Glutamatergic neuron (in vitro differentiated cells): ENCODE results near the gene RNPEPL1. TPM values are rescaled to one million over a fixed set of nuclear protein-coding genes. Genes with fewer than 3 reads are reported as not detected.

Source experiments
- DNase-seq: peaks from one replicate; pipeline ENCODE4 v3.0.0; 2022
- H3K27ac Mint-ChIP-seq: one replicate; pipeline ENCODE4 v1.8.0; 2020; ENCODE audit warnings: mild to moderate bottlenecking, mixed read lengths, inconsistent platforms; ENCODE audit not compliant: unreplicated experiment
- H3K27me3 Mint-ChIP-seq: one replicate; pipeline ENCODE4 v1.8.0; 2020; ENCODE audit warnings: mild to moderate bottlenecking, moderate library complexity, mixed read lengths, inconsistent platforms; ENCODE audit not compliant: unreplicated experiment
- H3K36me3 Mint-ChIP-seq: one replicate; pipeline ENCODE4 v1.8.0; 2020; ENCODE audit warnings: mild to moderate bottlenecking, mixed read lengths, inconsistent platforms; ENCODE audit not compliant: unreplicated experiment
- H3K4me1 Mint-ChIP-seq: one replicate; pipeline ENCODE4 v1.8.0; 2020; ENCODE audit warnings: mild to moderate bottlenecking, low read depth, mixed read lengths, inconsistent platforms; ENCODE audit not compliant: unreplicated experiment
- H3K4me3 Mint-ChIP-seq: one replicate; pipeline ENCODE4 v1.8.0; 2020; ENCODE audit warnings: mild to moderate bottlenecking, mixed read lengths, inconsistent platforms; ENCODE audit not compliant: unreplicated experiment
- H3K9me3 Mint-ChIP-seq: one replicate; pipeline ENCODE4 v1.8.0; 2020; ENCODE audit warnings: mild to moderate bottlenecking, moderate library complexity, mixed read lengths, inconsistent platforms; ENCODE audit not compliant: unreplicated experiment
- total RNA-seq: library from RNA; stranded (reverse); fragmentation: NEBNext Ultra II Directional; extraction: Animal tissue kit (Norgen Biotek cat#: 25700); gene quantifications from one replicate; pipeline ENCODE4 v1.2.1, GENCODE V29; 2021; ENCODE audit not compliant: unreplicated experiment
- TF ChIP-seq, protein P1 (sequence below): fragments of 200-600 bp; sonication (generic); IDR thresholded peaks from one replicate; pipeline ENCODE4 v1.5.0; 2021; ENCODE audit not compliant: partially characterized antibody, unreplicated experiment

The RNPEPL1 gene
- total RNA-seq, 1 donor from 2014 or later: 20.9 TPM

GRCh38 chr2:240596491-240596931 is 28.2 kb downstream of the RNPEPL1 start:
- H3K36me3 Mint-ChIP-seq: no peaks in the 10 kb centered on the region
- peak; percentile 17 for DNase-seq
- H3K9me3 Mint-ChIP-seq: no peaks in the 10 kb centered on the region
- H3K4me1 Mint-ChIP-seq: no peaks in the 10 kb centered on the region
- TF ChIP-seq, protein P1, sequence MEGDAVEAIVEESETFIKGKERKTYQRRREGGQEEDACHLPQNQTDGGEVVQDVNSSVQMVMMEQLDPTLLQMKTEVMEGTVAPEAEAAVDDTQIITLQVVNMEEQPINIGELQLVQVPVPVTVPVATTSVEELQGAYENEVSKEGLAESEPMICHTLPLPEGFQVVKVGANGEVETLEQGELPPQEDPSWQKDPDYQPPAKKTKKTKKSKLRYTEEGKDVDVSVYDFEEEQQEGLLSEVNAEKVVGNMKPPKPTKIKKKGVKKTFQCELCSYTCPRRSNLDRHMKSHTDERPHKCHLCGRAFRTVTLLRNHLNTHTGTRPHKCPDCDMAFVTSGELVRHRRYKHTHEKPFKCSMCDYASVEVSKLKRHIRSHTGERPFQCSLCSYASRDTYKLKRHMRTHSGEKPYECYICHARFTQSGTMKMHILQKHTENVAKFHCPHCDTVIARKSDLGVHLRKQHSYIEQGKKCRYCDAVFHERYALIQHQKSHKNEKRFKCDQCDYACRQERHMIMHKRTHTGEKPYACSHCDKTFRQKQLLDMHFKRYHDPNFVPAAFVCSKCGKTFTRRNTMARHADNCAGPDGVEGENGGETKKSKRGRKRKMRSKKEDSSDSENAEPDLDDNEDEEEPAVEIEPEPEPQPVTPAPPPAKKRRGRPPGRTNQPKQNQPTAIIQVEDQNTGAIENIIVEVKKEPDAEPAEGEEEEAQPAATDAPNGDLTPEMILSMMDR: no peak
- H3K27ac Mint-ChIP-seq: no peak overlapping the region
- H3K4me3 Mint-ChIP-seq: no peak overlapping the region
- no peaks in the 10 kb centered on the region for H3K27me3 Mint-ChIP-seq

- H3K36me3 Mint-ChIP-seq: no peaks in the 10 kb centered on the region
These were observed 28.8 kb downstream of the RNPEPL1 start for GRCh38 chr2:240597054-240597418.

GRCh38 chr2:240597419-240598181 is 29.3 kb downstream of the RNPEPL1 start:
- peak; percentile 7 for DNase-seq
- TF ChIP-seq, protein P1: no peak
- H3K4me1 Mint-ChIP-seq: no peaks in the 10 kb centered on the region

More at GRCh38 chr2:240597054-240597418, 28.8 kb downstream of the RNPEPL1 start:
- TF ChIP-seq, protein P1: no peak
- H3K27me3 Mint-ChIP-seq: no peaks in the 10 kb centered on the region
- no peaks in the 10 kb centered on the region for H3K4me1 Mint-ChIP-seq
- no peak overlapping the region for H3K4me3 Mint-ChIP-seq
- H3K9me3 Mint-ChIP-seq: no peaks in the 10 kb centered on the region
- H3K27ac Mint-ChIP-seq: no peak overlapping the region
- DNase-seq: peak; percentile 8

DNA sequence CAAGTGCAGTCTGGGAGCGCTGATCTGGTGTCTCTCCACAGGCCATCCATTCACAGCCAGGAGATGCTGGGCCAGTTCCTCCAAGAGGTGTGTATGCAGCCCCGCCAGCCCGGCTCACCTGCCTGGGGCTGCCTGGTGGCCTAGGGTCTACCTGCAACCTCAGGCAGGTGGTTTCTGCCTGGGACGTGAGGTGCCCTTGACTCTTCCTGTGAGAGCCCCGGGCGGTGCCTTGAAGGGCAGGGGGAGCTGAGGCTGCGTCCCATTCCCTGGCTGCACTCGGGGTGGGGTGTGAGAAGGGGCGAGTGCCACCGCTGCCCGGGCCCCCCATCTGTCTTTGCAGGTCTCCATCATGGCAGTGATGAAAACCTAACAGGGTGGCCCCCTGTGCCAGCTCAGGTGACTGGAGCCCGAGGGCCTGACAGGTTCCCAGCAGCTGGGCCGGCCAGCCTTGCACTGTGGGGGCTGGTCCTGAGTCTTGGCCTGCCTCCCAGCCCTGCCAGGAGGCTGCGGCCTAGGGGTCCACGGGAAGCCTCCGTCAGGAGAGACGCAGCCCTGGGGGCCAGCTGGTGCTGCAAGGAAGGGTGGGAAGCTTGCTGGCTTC is 30.1 kb downstream of the RNPEPL1 start:
- DNase-seq: peak; percentile 11
- Mint-ChIP-seq H3K36me3 (no peaks in the 10 kb centered on the region), H3K4me3 (no peak overlapping the region), H3K4me1 (no peaks in the 10 kb centered on the region), H3K27me3 (no peaks in the 10 kb centered on the region), H3K9me3 (no peaks in the 10 kb centered on the region), H3K27ac (no peak overlapping the region)
- TF ChIP-seq, protein P1: no peak

More at GRCh38 chr2:240597419-240598181, 29.3 kb downstream of the RNPEPL1 start:
- Mint-ChIP-seq H3K27ac (no peak overlapping the region), H3K27me3 (no peaks in the 10 kb centered on the region), H3K9me3 (no peaks in the 10 kb centered on the region), H3K36me3 (no peaks in the 10 kb centered on the region), H3K4me3 (no peak overlapping the region)

DNA sequence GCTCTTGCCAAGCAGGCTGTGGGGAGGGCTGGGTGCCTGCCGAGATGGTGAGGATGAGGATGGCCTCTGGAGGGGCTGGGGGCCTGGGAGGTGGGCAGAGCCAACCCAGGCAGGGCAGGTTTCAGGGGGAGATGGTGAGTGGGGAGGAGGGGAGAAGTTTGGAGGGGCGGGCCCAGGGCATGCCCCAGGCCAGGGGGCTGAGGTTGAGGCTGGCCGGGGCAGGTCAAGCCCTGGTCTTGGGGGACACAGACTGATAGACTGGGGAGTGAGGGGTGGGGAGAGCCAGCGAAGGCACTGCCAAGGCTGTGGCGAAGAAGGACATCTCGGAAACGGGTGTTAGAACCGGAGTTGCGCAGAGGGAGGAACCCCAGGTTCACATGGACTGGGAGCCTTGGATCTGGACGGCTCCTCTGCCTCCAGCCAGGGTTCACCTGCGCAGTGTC is 30.9 kb downstream of the RNPEPL1 start:
- Mint-ChIP-seq H3K27ac (no peak overlapping the region), H3K9me3 (no peaks in the 10 kb centered on the region), H3K27me3 (no peaks in the 10 kb centered on the region), H3K36me3 (no peaks in the 10 kb centered on the region), H3K4me1 (no peaks in the 10 kb centered on the region), H3K4me3 (no peak overlapping the region)
- DNase-seq: no peak
- TF ChIP-seq, protein P1: no peak
